HL-60 (cell line): ENCODE measurements around the gene FOXK2.

Experiments used
- POLR2AphosphoS5 ChIP-seq: IDR thresholded peaks from 2 replicates; pipeline ENCODE4 v1.6.1; 2012; ENCODE audit warnings: low read depth
- SPI1 ChIP-seq: IDR thresholded peaks from 2 replicates; pipeline ENCODE4 v1.6.1; 2012; ENCODE audit warnings: low read depth, mild to moderate bottlenecking, borderline replicate concordance
- TF ChIP-seq, protein P1 (sequence below): IDR thresholded peaks from 2 replicates; pipeline ENCODE4 v1.6.1; 2012; ENCODE audit warnings: low read depth; ENCODE audit not compliant: insufficient replicate concordance
- TF ChIP-seq, protein P2 (sequence below): IDR thresholded peaks from one replicate; pipeline ENCODE4 v1.5.1; 2011; ENCODE audit warnings: low read length, control low read depth, inconsistent platforms; ENCODE audit not compliant: insufficient read depth

DNA sequence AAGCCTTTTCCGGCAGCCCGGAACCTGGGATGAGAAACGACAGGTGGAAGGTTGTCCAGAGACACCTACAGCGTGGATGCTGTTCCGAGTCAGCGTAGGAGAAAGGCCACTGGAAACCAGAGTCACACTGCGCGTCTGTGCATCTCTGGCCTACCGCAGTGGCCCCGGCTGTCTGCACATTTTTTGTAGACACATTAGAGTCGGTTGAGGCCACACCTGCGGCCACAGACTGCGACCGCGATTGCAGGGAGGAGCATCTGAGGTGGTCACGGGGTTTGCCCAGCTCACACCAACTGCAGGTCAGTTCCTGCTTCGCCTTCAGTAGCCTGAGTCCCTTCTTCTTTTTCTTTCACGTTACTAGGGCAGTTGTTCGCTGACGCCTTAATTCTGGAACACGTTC is 76.4 kb downstream of the FOXK2 start:
- TF ChIP-seq, protein P1, sequence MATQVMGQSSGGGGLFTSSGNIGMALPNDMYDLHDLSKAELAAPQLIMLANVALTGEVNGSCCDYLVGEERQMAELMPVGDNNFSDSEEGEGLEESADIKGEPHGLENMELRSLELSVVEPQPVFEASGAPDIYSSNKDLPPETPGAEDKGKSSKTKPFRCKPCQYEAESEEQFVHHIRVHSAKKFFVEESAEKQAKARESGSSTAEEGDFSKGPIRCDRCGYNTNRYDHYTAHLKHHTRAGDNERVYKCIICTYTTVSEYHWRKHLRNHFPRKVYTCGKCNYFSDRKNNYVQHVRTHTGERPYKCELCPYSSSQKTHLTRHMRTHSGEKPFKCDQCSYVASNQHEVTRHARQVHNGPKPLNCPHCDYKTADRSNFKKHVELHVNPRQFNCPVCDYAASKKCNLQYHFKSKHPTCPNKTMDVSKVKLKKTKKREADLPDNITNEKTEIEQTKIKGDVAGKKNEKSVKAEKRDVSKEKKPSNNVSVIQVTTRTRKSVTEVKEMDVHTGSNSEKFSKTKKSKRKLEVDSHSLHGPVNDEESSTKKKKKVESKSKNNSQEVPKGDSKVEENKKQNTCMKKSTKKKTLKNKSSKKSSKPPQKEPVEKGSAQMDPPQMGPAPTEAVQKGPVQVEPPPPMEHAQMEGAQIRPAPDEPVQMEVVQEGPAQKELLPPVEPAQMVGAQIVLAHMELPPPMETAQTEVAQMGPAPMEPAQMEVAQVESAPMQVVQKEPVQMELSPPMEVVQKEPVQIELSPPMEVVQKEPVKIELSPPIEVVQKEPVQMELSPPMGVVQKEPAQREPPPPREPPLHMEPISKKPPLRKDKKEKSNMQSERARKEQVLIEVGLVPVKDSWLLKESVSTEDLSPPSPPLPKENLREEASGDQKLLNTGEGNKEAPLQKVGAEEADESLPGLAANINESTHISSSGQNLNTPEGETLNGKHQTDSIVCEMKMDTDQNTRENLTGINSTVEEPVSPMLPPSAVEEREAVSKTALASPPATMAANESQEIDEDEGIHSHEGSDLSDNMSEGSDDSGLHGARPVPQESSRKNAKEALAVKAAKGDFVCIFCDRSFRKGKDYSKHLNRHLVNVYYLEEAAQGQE, result no peak
- TF ChIP-seq, protein P2, sequence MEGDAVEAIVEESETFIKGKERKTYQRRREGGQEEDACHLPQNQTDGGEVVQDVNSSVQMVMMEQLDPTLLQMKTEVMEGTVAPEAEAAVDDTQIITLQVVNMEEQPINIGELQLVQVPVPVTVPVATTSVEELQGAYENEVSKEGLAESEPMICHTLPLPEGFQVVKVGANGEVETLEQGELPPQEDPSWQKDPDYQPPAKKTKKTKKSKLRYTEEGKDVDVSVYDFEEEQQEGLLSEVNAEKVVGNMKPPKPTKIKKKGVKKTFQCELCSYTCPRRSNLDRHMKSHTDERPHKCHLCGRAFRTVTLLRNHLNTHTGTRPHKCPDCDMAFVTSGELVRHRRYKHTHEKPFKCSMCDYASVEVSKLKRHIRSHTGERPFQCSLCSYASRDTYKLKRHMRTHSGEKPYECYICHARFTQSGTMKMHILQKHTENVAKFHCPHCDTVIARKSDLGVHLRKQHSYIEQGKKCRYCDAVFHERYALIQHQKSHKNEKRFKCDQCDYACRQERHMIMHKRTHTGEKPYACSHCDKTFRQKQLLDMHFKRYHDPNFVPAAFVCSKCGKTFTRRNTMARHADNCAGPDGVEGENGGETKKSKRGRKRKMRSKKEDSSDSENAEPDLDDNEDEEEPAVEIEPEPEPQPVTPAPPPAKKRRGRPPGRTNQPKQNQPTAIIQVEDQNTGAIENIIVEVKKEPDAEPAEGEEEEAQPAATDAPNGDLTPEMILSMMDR, result no peak
- TF ChIP-seq POLR2AphosphoS5 (0 out of 2 replicates have a peak, but pooled peaks have one; percentile 34), SPI1 (no peak)
